Measurements from ENCODE around the gene MLXIP. TPM values are rescaled to one million over a fixed set of nuclear protein-coding genes. Genes with fewer than 3 reads are reported as not detected.

Gene MLXIP
- total and polyA plus RNA-seq, 2 of the 8 experiments (the other 6 are each of a cell fraction or from before 2014, with no cell fraction given): 5.5 to 40.5 TPM

- DNase-seq (ENCODE audit: low read depth in 1 of 2, low spot score in 2 of 2): no peak
- Histone ChIP-seq H3K14ac (ENCODE audit: insufficient read length) (no peak overlapping the region), H3K23me2 (ENCODE audit: low read depth, low read length) (no peaks in the 10 kb centered on the region; the same call in 1 of the 2 replicates), H3K4me3 (ENCODE audit: extremely low read depth in 1 of 4, insufficient read depth in 2 of 4, low read depth in 3 of 4, low read length in 4 of 4) (no peak overlapping the region), H3K79me1 (ENCODE audit: low read depth, low read length) (no peaks in the 10 kb centered on the region), H3K36me3 (ENCODE audit: control insufficient read depth in 2 of 4, insufficient read depth in 4 of 4, low read length in 3 of 4) (0 out of 8 replicates have a peak, but pooled peaks cover 0 to 5% (median 0%) of the 10 kb centered on the region in 4 experiments), H3K4me1 (replicated peaks in 1 of 4; ENCODE audit: control insufficient read depth in 3 of 4, insufficient read depth in 4 of 4, low read length in 3 of 4) (no peaks in the 10 kb centered on the region; a peak in 1 of 7 replicates), H4K8ac (ENCODE audit: extremely low read depth, insufficient read depth, low read length) (no peak overlapping the region; the same call in 1 of the 2 replicates), H3K4ac (replicated peaks; ENCODE audit: insufficient read length, low read depth, low read length) (no peak overlapping the region), H4K91ac (replicated peaks; ENCODE audit: insufficient read length, low read length) (no peak overlapping the region), H2AFZ (ENCODE audit: low read length) (no peak overlapping the region), H4K20me1 (replicated peaks in 1 of 2; ENCODE audit: control insufficient read depth in 1 of 2, insufficient read depth in 2 of 2, low read length in 2 of 2) (no peaks in the 10 kb centered on the region), H2BK15ac (ENCODE audit: low read length) (no peak overlapping the region), H3K18ac (ENCODE audit: extremely low read depth, low read length) (no peak overlapping the region), H4K5ac (ENCODE audit: insufficient read length, low read depth, low read length) (no peak overlapping the region), H2BK5ac (ENCODE audit: low read depth, low read length) (no peak overlapping the region), H3K9ac (replicated peaks in 1 of 4; ENCODE audit: extremely low read depth in 1 of 4, low read depth in 3 of 4, low read length in 3 of 4) (peak overlapping the region in 1 of 4 experiments; percentile 34; a peak in 2 of 7 replicates), H2BK120ac (replicated peaks; ENCODE audit: low read depth, low read length) (no peak overlapping the region), H3K23ac (ENCODE audit: insufficient read length) (no peak overlapping the region), H3K79me2 (ENCODE audit: control insufficient read depth in 1 of 2, insufficient read depth in 2 of 2, low read length in 2 of 2) (no peaks in the 10 kb centered on the region), H3K9me3 (ENCODE audit: insufficient read depth in 2 of 2, low read depth in 1 of 2, low read length in 1 of 2) (no peaks in the 10 kb centered on the region), H3K27ac (ENCODE audit: low read depth, low read length) (no peak overlapping the region), H2BK20ac (ENCODE audit: low read length) (no peak overlapping the region), H3K4me2 (ENCODE audit: insufficient read depth in 1 of 2, low read depth in 2 of 2, low read length in 2 of 2) (no peak overlapping the region), H3K56ac (replicated peaks; ENCODE audit: insufficient read length, low read depth, low read length) (no peak overlapping the region), H3K27me3 (replicated peaks in 1 of 4; ENCODE audit: control insufficient read depth in 3 of 4, extremely low read depth in 1 of 4, insufficient read depth in 3 of 4, low read length in 3 of 4) (peaks cover 0 to 3% (median 0%) of the 10 kb centered on the region in 4 experiments; a peak in 3 of 7 replicates), H2AK5ac (ENCODE audit: low read depth, low read length) (no peak overlapping the region), H2BK12ac (ENCODE audit: low read depth, low read length) (no peak overlapping the region)
- no peak for FAIRE-seq
- ChIA-PET POLR2A (ENCODE audit: partially characterized antibody) (interaction anchor here (0.6 to 2.4 kb wide), 4 partner anchors 9 to 39 kb away, joined by 3 to 8 read pairs (median 3); no protein-coding TSS in a partner anchor), CTCF (ENCODE audit: partially characterized antibody) (interaction anchor here (1.0 to 1.7 kb wide), 4 partner anchors 8 to 119 kb away, joined by 3 to 5 read pairs (median 3); no protein-coding TSS in a partner anchor)
- WGBS, 2 experiments (ENCODE audit: extremely low coverage in 1 of 2, insufficient coverage in 1 of 2, insufficient read length in 1 of 2, insufficient replicate concordance in 2 of 2, low coverage in 1 of 2, low lambda C conversion rate in 2 of 2, missing lambda C conversion rate in 1 of 2): 94% methylated on average over 11 of the region's 11 CpGs; no CpG with 5 or more reads in 1 of the 2 experiments
- TF ChIP-seq CHD2 (IDR thresholded peaks at IDR 0.05; ENCODE audit: low read length): no peak
- no peak for TF ChIP-seq ZNF274 (IDR thresholded peaks at IDR 0.05; ENCODE audit: borderline replicate concordance, extremely low read depth, low read length)
- no peak for TF ChIP-seq CBX5 (IDR thresholded peaks at IDR 0.05; ENCODE audit: low read depth, low read length)
- TF ChIP-seq BRCA1 (IDR thresholded peaks at IDR 0.05; ENCODE audit: low read depth, low read length): no peak
- no peak for TF ChIP-seq POLR2A (IDR thresholded peaks at IDR 0.05; ENCODE audit: control extremely low read depth in 1 of 2, low read depth in 2 of 2, low read length in 2 of 2)
- TF ChIP-seq EGR1 (IDR thresholded peaks at IDR 0.05; ENCODE audit: borderline replicate concordance, low read depth, low read length): no peak
- no peak for TF ChIP-seq CHD1 (IDR thresholded peaks at IDR 0.05; ENCODE audit: low read depth, low read length)
- no peak for TF ChIP-seq EZH2 (IDR thresholded peaks at IDR 0.05; ENCODE audit: low read depth, low read length, severe bottlenecking)
- no peak for TF ChIP-seq GTF2F1 (IDR thresholded peaks at IDR 0.05; ENCODE audit: borderline replicate concordance, low read depth, low read length)
- no peak for TF ChIP-seq TCF12 (IDR thresholded peaks at IDR 0.05; ENCODE audit: low read depth, low read length)
- TF ChIP-seq USF2 (IDR thresholded peaks at IDR 0.05; ENCODE audit: low read length): no peak
Measured at GRCh38 chr12:122072031-122072970, 6.3 kb upstream of the MLXIP start.
